Activated CD4-positive, alpha-beta T cell treated with anti-CD3 and anti-CD28 coated beads, Interleukin-2, amount 50 U/mL, for 24 hours (primary cell): ENCODE measurements around the gene SLC6A6.

Experiments
- DNase-seq, 2 donors: peaks; one replicate each; pipeline ENCODE4 v3.0.0-alpha.2; 2020; ENCODE audit warnings: low read depth in 1 of 2, low spot score in 1 of 2

SLC6A6 gene

GRCh38 chr3:14402304-14402811 is at the start of gene SLC6A6:
SLC6A6 (plus strand) TSS chr3:14402606; CDS start chr3:14443635, 41,029 bp downstream.
- DNase-seq = peak; percentile 89 to 91

DNA sequence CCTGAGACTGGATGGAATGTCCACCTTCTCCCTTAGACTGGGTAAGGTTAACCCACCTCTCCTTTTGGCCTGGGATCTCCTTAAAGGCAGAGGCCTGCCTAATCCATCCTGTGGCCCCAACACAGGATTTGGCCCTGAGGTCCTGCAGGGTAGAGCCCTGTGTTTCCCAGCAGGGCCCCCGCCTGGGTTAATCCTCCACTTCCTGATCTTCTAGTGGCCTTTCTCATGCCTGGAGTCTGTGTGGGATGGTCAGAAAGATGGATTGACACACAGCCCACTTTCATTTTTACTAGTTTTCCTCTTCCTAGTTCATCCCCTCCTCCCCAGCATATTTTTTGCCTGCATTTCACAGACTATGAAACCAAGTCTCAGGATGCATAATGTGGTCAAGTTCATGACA is 48.9 kb upstream of the SLC6A6 start:
- no peak for DNase-seq

- no peak for DNase-seq
These were observed 44.9 kb upstream of the SLC6A6 start for GRCh38 chr3:14357463-14357862.

DNA sequence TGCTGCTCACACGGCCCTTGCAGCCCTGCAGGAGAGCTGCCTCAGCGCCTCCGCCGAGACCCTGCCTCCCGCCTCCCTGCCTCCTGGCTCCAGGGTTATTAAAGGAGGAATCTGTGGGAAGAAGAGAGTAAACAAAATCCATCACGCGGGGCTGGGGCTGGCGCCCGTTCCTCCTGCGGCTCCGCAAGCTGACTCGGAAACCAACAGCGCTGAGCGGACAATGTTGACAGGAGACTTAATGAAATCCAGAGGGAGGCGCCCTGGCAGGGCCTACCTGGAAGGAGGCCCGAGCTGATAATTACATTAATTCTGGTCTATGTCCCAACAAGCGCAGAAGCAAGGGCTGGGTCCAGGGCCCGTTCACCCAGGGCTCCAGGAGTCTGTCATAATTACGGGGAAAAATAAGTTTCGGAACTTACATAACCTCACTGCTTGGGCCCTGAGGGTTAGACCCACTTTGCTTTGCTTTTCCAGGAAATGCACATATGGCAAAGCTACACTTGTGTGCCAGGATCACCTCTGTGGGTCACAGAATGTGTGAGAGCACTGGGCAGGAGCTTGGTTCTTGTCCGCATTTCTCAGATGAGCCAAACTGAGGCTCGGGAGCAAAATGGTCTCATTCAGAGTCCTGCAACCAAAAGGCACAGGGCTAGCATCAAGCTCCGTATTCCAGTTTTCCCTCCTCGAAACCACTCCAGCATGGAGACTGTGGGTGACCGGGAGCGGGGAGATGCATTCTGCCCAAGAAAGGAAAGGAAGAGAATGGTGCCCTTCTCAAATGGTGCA is 43.8 kb upstream of the SLC6A6 start:
- no peak for DNase-seq

DNA sequence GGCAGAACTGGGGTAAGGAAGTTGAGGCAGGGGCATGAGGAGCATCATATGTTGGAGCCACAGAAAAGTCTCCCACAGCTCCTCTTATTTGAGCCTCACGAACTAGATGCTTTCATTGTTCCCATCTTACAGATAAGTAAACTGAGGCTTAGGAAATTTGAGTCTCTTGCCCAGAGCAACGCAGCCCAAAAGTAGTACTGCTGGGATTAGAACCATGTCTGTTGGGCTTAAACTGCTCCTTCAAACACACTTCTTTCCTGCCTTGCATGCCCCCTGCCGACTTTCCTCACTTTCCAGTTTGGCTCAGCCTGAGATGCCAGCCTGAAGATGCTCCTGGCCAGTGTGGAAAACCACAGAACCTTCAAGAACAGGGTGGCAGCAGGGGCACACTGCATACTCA is 43.1 kb upstream of the SLC6A6 start:
- DNase-seq = no peak

DNA sequence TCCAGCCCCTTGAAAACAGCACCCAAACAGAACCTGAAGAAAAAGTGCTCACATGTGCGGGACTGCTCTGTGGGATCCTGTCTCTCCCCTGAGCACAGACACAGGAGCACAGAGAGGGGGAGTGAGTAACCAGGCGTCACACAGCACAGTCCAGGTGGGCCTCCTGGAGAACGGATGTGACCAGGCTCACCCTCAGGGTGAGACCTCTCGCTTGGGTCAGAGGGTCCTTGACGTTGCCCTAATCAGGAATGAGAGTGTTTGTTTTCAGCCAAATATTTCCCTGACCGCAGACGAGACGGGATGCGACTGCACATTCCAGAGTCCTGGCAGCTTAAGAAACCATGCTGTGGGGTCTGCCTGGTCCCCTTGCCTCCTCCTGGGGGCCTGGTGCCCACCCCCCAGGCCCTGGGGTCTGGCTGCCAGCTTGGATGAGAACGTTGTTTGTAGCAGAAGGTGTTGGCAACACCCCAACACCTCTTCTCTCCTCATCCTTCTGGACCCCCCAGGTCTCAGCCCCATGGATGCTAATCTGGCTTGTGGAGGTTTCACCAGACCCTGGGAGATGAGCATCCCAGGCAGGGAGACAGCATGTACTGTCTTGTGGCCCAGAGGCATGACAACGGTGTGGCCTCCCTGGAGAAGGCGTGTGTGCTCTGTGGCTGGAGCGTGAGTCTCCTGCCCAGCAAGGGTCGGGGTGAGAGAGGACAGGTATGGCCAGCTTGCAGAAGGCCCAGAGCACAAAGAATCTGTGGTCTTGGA is 42.1 kb upstream of the SLC6A6 start:
- no peak for DNase-seq

DNA sequence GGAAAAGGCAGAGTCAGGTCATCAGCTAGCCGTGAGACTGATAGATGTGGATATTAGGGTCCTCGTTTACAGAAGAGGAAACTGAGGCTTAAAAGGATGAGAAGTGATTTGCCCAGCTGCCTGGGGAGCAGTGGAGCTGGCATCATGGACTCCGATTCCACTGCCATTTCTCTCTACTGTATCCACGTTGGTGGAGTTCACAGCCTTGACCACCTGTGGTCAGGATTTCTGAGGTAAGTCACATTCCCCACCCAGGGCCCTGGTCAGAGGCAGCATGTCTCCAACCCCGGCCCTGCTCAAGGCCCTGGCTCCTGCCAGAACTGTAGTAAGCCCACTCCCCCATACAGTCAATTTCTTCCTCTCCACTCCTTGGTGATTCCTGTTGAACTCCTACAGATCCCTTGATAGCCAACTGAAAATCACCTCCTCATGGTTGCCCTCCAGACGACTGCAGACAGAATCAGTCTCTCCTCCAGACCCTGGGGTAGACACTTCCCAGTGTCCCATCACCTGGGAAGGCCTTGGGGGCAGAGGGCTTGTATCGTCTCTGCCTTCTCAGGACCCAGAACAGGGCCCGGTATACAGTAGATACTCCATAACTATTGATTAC is 41.2 kb upstream of the SLC6A6 start:
- no peak for DNase-seq

GRCh38 chr3:14362890-14363289 is 39.5 kb upstream of the SLC6A6 start:
- DNase-seq = no peak

DNA sequence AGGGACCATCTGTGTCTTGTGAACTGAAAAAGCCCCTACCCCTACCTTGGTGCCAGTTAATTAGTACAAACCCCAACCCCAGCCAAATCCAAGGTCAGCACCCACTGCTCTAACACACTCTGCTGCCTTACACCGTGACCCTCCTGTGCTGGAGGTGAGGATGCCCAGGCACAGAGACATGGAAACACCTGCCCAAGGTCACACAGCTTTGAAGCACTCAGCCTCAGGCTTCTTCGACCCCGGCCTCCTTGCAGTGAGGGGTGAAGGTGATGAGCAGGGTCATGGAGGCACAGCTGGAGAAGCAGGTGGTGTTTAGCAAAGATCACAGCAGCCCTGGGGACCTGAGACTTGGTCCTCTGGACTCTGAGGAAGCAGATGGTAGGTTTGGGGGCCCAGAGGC is 39.0 kb upstream of the SLC6A6 start:
- DNase-seq = no peak

GRCh38 chr3:14363991-14364390 is 38.4 kb upstream of the SLC6A6 start:
- DNase-seq = no peak

- DNase-seq = no peak
These were observed 37.7 kb upstream of the SLC6A6 start for GRCh38 chr3:14364580-14365292.

GRCh38 chr3:14366248-14366647 is 36.2 kb upstream of the SLC6A6 start:
- DNase-seq = no peak

DNA sequence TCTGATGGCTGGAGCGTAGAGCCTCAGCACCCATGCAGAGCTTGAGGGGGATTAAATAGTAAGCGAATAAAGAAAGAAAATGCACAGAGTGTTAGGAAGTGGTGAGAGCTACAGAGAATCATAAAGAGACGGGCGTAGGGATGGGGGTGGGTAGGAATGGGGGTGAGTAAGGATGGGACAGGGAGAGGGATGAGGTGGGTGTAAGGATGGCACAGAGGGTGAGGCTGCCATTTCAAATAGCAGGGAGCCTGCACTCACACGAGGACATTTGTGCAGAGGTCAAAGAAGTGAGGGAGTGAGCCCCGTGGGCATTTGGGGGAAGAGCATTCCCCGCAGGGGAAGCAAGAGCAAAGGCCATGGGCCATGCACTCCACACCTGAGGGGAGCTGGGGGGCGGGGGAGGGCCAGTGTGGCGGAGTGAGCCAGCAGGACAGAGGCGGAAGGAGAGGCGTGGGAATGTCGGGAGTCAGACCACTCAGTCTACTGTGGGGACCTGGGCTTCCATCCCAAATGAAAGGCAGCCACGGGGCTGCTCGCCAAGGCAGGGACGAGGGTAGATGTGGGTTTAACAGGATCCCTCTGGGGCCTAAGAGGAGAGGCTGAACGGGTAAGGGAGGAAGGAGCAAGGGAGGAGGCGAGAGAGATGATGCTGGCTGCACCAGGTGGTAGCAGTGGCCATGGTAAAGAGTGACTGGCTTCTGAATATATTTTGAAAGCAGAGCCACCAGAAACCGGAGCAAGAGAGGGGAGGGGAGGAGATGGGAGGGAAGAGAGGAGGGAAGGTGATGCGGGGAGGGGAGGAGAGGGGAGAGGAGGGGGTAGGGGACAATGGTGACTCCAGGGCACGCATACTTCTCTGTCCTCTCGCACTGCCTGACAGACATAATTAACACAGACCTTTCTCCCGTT is 35.2 kb upstream of the SLC6A6 start:
- no peak for DNase-seq

GRCh38 chr3:14368146-14368545 is 34.3 kb upstream of the SLC6A6 start:
- DNase-seq = no peak

GRCh38 chr3:14368885-14369284 is 33.5 kb upstream of the SLC6A6 start:
- DNase-seq = no peak

DNA sequence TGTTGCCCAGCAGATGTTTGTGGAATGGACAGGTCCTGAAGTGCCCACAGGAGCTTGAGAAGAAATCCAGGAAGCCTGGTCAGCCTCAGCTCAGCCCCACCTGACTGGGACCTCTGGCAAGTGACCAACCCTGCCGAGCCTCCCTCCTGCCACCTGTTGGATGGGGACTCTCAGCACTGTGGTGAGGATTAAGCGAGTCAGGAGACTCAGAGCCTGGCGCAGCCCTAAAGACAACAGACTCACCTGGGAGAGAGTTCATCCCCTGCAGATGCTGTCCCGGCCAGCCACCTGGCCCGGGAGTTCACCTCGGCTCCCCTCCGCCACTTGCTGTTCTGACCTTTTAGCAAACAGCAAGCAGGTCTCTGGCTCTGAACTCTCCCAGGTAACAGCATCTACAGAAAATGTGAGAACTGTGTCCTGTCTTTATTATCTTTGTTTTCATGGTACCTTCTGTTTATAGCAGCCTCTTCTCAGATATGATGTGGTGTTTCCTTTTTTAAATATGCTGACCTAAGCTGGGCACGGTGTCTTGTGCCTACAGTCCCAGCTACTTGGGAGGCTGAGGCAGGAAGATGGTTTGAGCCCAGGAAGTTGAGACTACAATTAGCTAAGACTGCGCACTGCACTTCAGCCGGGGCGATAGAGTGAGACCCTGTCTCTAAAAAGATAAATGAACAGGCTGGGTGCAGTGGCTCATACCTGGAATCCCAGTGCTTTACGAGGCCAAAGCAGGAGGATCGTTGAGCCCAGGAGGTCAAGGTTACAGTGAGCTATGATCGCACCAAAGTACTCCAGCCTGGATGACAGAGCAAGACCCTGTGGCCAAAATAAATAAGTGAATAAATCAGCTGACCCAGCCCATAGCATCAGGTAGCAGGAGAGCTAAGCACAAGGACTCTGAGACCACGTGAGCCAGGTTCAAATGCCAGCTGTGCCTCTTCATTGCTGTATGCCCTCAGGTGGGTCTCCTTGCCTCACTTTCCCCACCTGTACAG is 32.4 kb upstream of the SLC6A6 start:
- DNase-seq = no peak

GRCh38 chr3:14370720-14371572 is 31.5 kb upstream of the SLC6A6 start:
- DNase-seq = no peak
